Gastroesophageal sphincter (tissue), 3 donors: ENCODE data around the gene ERC1.

Source experiments
- CTCF ChIP-seq, 4 experiments: fragments of 200-600 bp in 2 of 4; fragments of 450-650 bp in 2 of 4; sonication (generic) in 1 of 4; IDR thresholded peaks; one replicate each; pipeline ENCODE4 v1.5.1; 2017 to 2019; ENCODE audit warnings: antibody characterized with exemption in 4 of 4, mild to moderate bottlenecking in 2 of 4, moderate library complexity in 2 of 4
- EP300 ChIP-seq: sonication (generic); formaldehyde crosslinking; IDR thresholded peaks from one replicate; pipeline ENCODE4 v1.6.1; 2017; ENCODE audit warnings: antibody characterized with exemption, mild to moderate bottlenecking
- POLR2A ChIP-seq, 2 donors: fragments of 450-650 bp; IDR thresholded peaks; one replicate each; pipeline ENCODE4 v1.6.1; 2017; ENCODE audit warnings: antibody characterized with exemption in 2 of 2, mild to moderate bottlenecking in 2 of 2, moderate library complexity in 1 of 2
- POLR2AphosphoS5 ChIP-seq: sonication (generic); formaldehyde crosslinking; IDR thresholded peaks from one replicate; pipeline ENCODE4 v1.6.1; 2017; ENCODE audit warnings: antibody characterized with exemption

GRCh38 chr12:954741-955140 lies 36.3 kb upstream of the ERC1 start:
- TF ChIP-seq CTCF (IDR thresholded peaks at IDR 0.05) = no peak
- TF ChIP-seq POLR2AphosphoS5 = no peak
- TF ChIP-seq POLR2A (IDR thresholded peaks at IDR 0.05) = no peak
- TF ChIP-seq EP300 = no peak
